Pancreas (tissue), 10 donors: ENCODE results near the gene TIAM1. TPM values are rescaled to one million over a fixed set of nuclear protein-coding genes. Genes with fewer than 3 reads are reported as not detected.

ENCODE experiments used
- ATAC-seq, 4 donors: fragments of 200-7000 bp; cut with Tn5 transposase; one replicate each; pipeline versions ENCODE4 v1.8.0 to v1.9.1; 2020; ENCODE audit warnings: mild to moderate bottlenecking in 4 of 4, moderate library complexity in 4 of 4
- DNase-seq, 6 donors: peaks; one replicate each; pipeline ENCODE4 v3.0.0-alpha.2; 2020
- FAIRE-seq: peaks from 2 replicates; lab custom pipeline; 2012; peaks lifted over from hg19 to GRCh38; lab: Jason Lieb, UNC
- H3K27ac ChIP-seq, 4 donors: fragments of 200-600 bp; sonication (generic); 1 replicate in 3 of 4; 2 replicates in 1 of 4; pipeline versions ENCODE4 v1.5.0 to v1.8.0; 2020
- H3K27me3 ChIP-seq, 4 donors: fragments of 200-600 bp; one replicate each; pipeline ENCODE4 v1.8.0; 2021
- H3K36me3 ChIP-seq, 3 donors: fragments of 200-600 bp; sonication (generic) in 1 of 3; one replicate each; pipeline versions ENCODE4 v1.5.0 to v1.8.0; 2020 to 2021
- H3K4me1 ChIP-seq, 3 donors: fragments of 200-600 bp; one replicate each; pipeline ENCODE4 v1.8.0; 2021
- H3K4me3 ChIP-seq, 4 donors: fragments of 200-600 bp; sonication (generic) in 2 of 4; one replicate each; pipeline versions ENCODE4 v1.5.0 to v1.8.0; 2020 to 2021
- H3K9me3 ChIP-seq, 4 donors: fragments of 200-600 bp; one replicate each; pipeline ENCODE4 v1.8.0; 2021
- WGBS, 2 donors: extraction: QIAGEN DNeasy Blood & Tissue Kit; methylation state at CpG; one replicate each; pipeline ENCODE4 v1.1.7; 2013; 5-methylcytosine and 5-hydroxymethylcytosine counted together
- intact Hi-C, 3 donors: fragments of 100-400 bp; cut with DNase I; formaldehyde crosslinking; loops; one replicate each; pipeline versions ENCODE4 v1.11.1 to v1.14.2; 2022
- polyA plus RNA-seq, 2 donors: library from polyadenylated mRNA; stranded (reverse); fragments of 200-250 nt; gene quantifications; one replicate each; pipeline ENCODE4 v1.2.3, GENCODE V29; 2013
- total RNA-seq, 6 donors: library from RNA; stranded (reverse); fragmentation: NEBNext Ultra II Directional in 4 of 6; extraction: Animal tissue kit (Norgen Biotek cat#: 25700) in 4 of 6; gene quantifications; one replicate each; pipeline versions ENCODE4 v1.2.1 to v1.2.4, GENCODE V29; 2021 to 2023
- TF ChIP-seq, protein P1 (sequence below), 4 donors: fragments of 200-600 bp; sonication (generic) in 3 of 4; IDR thresholded peaks; one replicate each; pipeline versions ENCODE4 v1.5.0 to v1.8.0; 2021; ENCODE audit warnings: antibody characterized with exemption in 4 of 4
- donor health status: healthy with polysubstance abuse.
- donor health status: DM: no; HTN: no; CAD: no; lungs with moderate emphysema.
- donor health status: DM: no; HTN: no; CAD: no.
- donor health status: control.
- donor health status: control.
- donor health status: Bipolar disorder and iron deficiency.
- donor health status: DM: yes; HTN: yes; CAD: no.
- donor health status: DM: no; HTN: no; CAD: no.
- donor health status: DM: no; HTN: no; CAD: no.
- donor health status: DM: yes; HTN: yes; CAD: no.

The TIAM1 gene
- total and polyA plus RNA-seq, 8 donors = 1.7 to 7.7 (median 4.0) TPM

DNA sequence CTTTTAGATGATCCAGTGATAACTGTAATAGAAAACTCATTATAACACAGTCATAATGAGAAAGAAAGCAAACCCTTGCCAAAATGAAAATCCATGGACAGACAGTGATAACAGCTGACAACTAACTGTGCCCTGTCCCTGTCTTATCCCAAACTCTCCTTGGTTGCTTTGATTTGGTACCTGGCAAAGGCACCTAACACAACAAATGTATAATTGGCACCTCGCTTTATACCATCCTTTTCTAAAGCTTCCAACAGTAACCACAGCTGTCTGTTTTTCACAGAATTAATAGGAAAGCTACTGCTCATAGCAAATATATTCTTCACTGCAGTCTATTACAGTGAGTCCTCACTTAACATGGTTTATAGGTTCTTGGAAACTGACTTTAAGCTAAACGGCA is 187.4 kb downstream of the TIAM1 start:
- Histone ChIP-seq H3K27me3 (no peaks in the 10 kb centered on the region), H3K4me3 (no peak overlapping the region), H3K9me3 (no peaks in the 10 kb centered on the region), H3K4me1 (no peaks in the 10 kb centered on the region), H3K27ac (no peak overlapping the region), H3K36me3 (no peaks in the 10 kb centered on the region)
- TF ChIP-seq, protein P1, sequence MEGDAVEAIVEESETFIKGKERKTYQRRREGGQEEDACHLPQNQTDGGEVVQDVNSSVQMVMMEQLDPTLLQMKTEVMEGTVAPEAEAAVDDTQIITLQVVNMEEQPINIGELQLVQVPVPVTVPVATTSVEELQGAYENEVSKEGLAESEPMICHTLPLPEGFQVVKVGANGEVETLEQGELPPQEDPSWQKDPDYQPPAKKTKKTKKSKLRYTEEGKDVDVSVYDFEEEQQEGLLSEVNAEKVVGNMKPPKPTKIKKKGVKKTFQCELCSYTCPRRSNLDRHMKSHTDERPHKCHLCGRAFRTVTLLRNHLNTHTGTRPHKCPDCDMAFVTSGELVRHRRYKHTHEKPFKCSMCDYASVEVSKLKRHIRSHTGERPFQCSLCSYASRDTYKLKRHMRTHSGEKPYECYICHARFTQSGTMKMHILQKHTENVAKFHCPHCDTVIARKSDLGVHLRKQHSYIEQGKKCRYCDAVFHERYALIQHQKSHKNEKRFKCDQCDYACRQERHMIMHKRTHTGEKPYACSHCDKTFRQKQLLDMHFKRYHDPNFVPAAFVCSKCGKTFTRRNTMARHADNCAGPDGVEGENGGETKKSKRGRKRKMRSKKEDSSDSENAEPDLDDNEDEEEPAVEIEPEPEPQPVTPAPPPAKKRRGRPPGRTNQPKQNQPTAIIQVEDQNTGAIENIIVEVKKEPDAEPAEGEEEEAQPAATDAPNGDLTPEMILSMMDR (IDR thresholded peaks at IDR 0.05) = no peak
- DNase-seq (no peak), ATAC-seq (no peak), FAIRE-seq (no peak)
- 79 to 91% methylated on average over 2 of the region's 2 CpGs for WGBS, 2 donors
- intact Hi-C loops = no loop called here

DNA sequence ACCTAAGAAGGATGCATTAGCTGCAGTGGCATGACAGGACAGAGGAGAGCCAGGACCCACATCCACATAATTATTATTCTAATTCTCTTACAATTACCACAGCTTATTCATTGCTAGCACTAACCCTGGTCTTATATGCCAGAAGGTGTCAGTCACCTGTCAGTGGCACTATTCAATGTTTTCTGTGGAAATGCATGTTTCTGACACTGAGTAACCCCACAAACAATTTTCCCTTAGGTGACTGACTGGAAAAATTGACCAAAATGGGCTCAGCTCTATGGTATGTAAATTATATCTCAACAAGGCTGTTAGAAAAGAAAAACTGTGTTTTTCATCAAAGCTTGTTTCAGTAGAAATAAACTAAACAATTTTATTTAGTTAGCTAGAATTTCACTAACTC is 187.9 kb downstream of the TIAM1 start:
- Histone ChIP-seq H3K27me3 (no peaks in the 10 kb centered on the region), H3K27ac (no peak overlapping the region), H3K9me3 (no peaks in the 10 kb centered on the region), H3K36me3 (no peaks in the 10 kb centered on the region), H3K4me1 (no peaks in the 10 kb centered on the region), H3K4me3 (no peak overlapping the region)
- no peak for FAIRE-seq
- no peak for DNase-seq
- ATAC-seq = no peak
- intact Hi-C loops = no loop called here
- TF ChIP-seq, protein P1 (IDR thresholded peaks at IDR 0.05) = no peak

DNA sequence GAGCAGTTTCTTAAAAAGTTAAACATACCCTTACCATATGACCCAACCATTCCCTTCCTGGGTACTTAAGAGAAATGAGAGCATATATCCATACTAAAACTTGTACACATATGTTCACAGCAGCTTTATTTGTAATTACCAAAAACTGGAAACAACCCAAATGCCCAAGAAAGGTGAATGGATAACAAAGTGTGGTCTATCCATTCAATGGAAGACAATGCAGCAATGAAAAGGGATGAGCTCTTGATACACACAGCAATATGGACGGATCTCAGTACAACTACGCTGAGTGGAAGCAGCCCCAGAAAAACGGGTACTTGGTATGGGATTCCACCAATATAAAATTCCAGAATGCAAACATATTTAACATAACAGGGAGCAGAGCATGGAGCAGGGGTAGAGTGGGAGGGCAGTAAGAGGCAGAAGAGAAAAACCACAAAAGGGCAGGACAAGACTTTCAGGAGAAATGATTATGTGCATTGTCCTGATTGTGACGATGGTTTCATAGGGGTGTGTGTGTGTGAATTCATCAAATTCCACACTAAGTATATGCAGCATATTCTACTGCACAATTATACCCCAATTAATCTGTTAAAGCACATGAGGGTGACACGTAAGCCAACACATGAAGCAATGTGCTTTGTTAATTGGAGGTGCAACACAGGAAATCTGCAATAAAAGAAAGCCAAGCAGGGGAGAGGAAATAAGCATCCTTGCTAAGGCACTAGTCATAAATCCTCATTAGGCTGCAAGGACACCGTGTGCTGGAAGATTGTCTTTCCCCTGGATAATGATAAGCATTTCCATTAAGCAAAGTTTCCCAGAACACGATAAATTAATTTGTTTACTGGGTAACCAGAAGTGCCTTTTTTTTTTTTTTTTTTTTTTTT is 192.7 kb downstream of the TIAM1 start:
- no peak overlapping the region for H3K27ac ChIP-seq
- H3K4me3 ChIP-seq = no peak overlapping the region
- peak in 2 of 4 donors; percentile 56 to 76 for ATAC-seq
- TF ChIP-seq, protein P1 (IDR thresholded peaks at IDR 0.05) = no peak
- H3K36me3 ChIP-seq = no peaks in the 10 kb centered on the region
- H3K9me3 ChIP-seq = no peaks in the 10 kb centered on the region
- H3K4me1 ChIP-seq = no peaks in the 10 kb centered on the region
- intact Hi-C loops = no loop called here
- no peaks in the 10 kb centered on the region for H3K27me3 ChIP-seq
- DNase-seq = no peak
- no peak for FAIRE-seq
- WGBS, 2 donors = 59 to 66% methylated on average over 7 of the region's 7 CpGs

DNA sequence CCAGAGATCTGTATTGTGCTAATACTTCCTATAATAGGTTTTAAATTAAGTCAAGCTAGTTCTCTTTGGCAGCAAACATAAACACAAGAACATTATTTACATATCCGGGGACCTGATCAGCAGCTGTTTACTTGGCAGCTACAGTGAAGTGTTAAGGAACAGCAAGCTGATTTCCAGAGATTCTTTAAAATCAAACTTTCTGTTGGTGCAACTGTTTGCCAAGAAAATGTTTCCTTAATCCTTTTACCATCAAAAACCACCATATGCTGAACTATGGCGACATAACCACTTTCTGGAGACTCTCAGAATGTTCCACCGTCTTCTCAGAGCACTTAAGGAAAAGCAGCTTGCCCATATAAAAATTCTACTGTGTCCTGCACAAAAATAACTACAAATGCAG is 198.8 kb downstream of the TIAM1 start:
- H3K27me3 ChIP-seq = no peaks in the 10 kb centered on the region
- H3K27ac ChIP-seq = no peak overlapping the region
- WGBS, 2 donors = 36 to 40% methylated on average over 3 of the region's 3 CpGs
- no peaks in the 10 kb centered on the region for H3K36me3 ChIP-seq
- FAIRE-seq = no peak
- intact Hi-C loops = no loop called here
- TF ChIP-seq, protein P1 (IDR thresholded peaks at IDR 0.05) = no peak
- H3K4me3 ChIP-seq = no peak overlapping the region
- DNase-seq = no peak
- no peak for ATAC-seq
- H3K4me1 ChIP-seq = no peaks in the 10 kb centered on the region
- H3K9me3 ChIP-seq = no peaks in the 10 kb centered on the region

DNA sequence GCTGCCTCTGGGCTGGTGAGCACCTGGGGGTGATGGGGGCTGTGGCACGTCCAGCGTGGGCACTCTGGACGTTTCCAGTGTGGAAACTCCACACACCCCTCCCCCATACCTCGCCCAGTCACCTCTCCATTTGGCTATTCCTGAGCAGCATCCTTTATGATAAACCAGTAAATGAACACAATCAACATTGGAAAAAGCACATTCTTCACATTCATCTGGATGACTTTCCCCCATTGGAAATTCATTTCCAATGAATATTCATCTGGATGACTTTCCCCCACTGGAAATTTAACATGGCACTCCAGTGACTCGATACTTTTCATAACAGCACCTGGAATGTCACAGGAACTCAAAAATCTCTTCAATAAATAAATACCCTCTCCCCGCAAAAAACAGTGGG is 201.0 kb downstream of the TIAM1 start:
- 67 to 75% methylated on average over 6 of the region's 6 CpGs for WGBS, 2 donors
- Histone ChIP-seq H3K27me3 (no peaks in the 10 kb centered on the region), H3K4me3 (no peak overlapping the region), H3K27ac (no peak overlapping the region), H3K4me1 (no peaks in the 10 kb centered on the region), H3K9me3 (no peaks in the 10 kb centered on the region), H3K36me3 (no peaks in the 10 kb centered on the region)
- no peak for DNase-seq
- intact Hi-C loops = no loop called here
- TF ChIP-seq, protein P1 (IDR thresholded peaks at IDR 0.05) = no peak
- FAIRE-seq = no peak
- ATAC-seq = no peak
